Suprapubic skin (tissue), 3 donors: ENCODE measurements around the gene MUSTN1.

Source experiments
- POLR2AphosphoS5 ChIP-seq, 3 donors: sonication (generic); formaldehyde crosslinking; IDR thresholded peaks; one replicate each; pipeline ENCODE4 v1.6.1; 2017; ENCODE audit warnings: antibody characterized with exemption in 3 of 3
- TF ChIP-seq, protein P1 (sequence below), 2 donors: fragments of 200-600 bp in 1 of 2; fragments of 450-650 bp in 1 of 2; sonication (generic) in 1 of 2; IDR thresholded peaks; one replicate each; pipeline ENCODE4 v1.5.1; 2016 to 2019; ENCODE audit warnings: antibody characterized with exemption in 2 of 2, mild to moderate bottlenecking in 1 of 2, moderate library complexity in 1 of 2

DNA sequence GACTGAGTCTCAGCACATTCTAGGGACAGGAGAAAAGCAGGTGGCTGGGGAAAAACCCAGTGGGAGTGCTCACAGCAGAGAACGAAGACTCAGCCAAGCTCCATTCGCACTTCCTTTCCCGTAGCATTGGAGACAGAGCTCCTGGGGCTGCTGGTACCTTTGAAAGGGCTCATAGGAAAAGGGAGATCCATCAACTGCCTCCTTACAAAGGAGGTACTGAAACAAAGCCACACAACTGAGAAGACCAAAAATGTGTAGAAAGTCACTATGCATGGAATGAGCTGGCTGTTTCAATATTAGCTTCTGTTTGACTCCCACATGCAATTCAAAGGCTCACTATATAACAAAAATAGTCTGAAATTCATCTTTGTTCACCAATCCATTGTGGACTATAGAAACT lies 45.7 kb upstream of the MUSTN1 start:
- TF ChIP-seq, protein P1, sequence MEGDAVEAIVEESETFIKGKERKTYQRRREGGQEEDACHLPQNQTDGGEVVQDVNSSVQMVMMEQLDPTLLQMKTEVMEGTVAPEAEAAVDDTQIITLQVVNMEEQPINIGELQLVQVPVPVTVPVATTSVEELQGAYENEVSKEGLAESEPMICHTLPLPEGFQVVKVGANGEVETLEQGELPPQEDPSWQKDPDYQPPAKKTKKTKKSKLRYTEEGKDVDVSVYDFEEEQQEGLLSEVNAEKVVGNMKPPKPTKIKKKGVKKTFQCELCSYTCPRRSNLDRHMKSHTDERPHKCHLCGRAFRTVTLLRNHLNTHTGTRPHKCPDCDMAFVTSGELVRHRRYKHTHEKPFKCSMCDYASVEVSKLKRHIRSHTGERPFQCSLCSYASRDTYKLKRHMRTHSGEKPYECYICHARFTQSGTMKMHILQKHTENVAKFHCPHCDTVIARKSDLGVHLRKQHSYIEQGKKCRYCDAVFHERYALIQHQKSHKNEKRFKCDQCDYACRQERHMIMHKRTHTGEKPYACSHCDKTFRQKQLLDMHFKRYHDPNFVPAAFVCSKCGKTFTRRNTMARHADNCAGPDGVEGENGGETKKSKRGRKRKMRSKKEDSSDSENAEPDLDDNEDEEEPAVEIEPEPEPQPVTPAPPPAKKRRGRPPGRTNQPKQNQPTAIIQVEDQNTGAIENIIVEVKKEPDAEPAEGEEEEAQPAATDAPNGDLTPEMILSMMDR (IDR thresholded peaks at IDR 0.05) = no peak
- no peak for TF ChIP-seq POLR2AphosphoS5 (IDR thresholded peaks at IDR 0.05)
